GM23338 (cell line): ENCODE results near the gene HTRA1. TPM values are rescaled to one million over a fixed set of nuclear protein-coding genes. Genes with fewer than 3 reads are reported as not detected.

Experiments used
- ATAC-seq: fragments of 200-7000 bp; cut with Tn5 transposase; 3 replicates; pipeline ENCODE4 v1.9.1; 2020
- DNase-seq: peaks from one replicate; pipeline ENCODE4 v3.0.0-alpha.2; 2015; ENCODE audit warnings: low spot score
- H2AFZ ChIP-seq: fragments of 200-600 bp; sonication (generic); 2 replicates; pipeline ENCODE4 v1.8.0; 2016; ENCODE audit warnings: antibody characterized with exemption, mild to moderate bottlenecking, moderate library complexity
- H3F3A ChIP-seq: fragments of 200-600 bp; sonication (generic); replicated peaks from 2 replicates; pipeline ENCODE4 v1.8.0; 2017; ENCODE audit warnings: antibody characterized with exemption, mixed run types, low read depth
- H3K27ac ChIP-seq: fragments of 200-600 bp; sonication (generic); 2 replicates; pipeline ENCODE4 v1.6.1; 2016; ENCODE audit warnings: low read depth
- H3K27me3 ChIP-seq: fragments of 200-600 bp; sonication (generic); 2 replicates; pipeline ENCODE4 v1.8.0; 2016; ENCODE audit warnings: mild to moderate bottlenecking, mixed run types, moderate library complexity; ENCODE audit not compliant: insufficient read depth
- H3K36me3 ChIP-seq: fragments of 200-600 bp; sonication (generic); 2 replicates; pipeline ENCODE4 v1.8.0; 2016; ENCODE audit warnings: mild to moderate bottlenecking; ENCODE audit not compliant: insufficient read depth
- H3K4me1 ChIP-seq: fragments of 200-600 bp; sonication (generic); 2 replicates; pipeline ENCODE4 v1.8.0; 2016; ENCODE audit warnings: mild to moderate bottlenecking, moderate library complexity; ENCODE audit not compliant: insufficient read depth
- H3K4me2 ChIP-seq: fragments of 200-600 bp; sonication (generic); 2 replicates; pipeline ENCODE4 v1.7.1; 2017; ENCODE audit warnings: mixed run types
- H3K4me3 ChIP-seq: fragments of 200-600 bp; sonication (generic); 2 replicates; pipeline ENCODE4 v1.6.1; 2016; ENCODE audit warnings: mixed run types
- H3K79me2 ChIP-seq: fragments of 200-600 bp; sonication (generic); replicated peaks from 2 replicates; pipeline ENCODE4 v1.8.0; 2017; ENCODE audit warnings: mild to moderate bottlenecking; ENCODE audit not compliant: insufficient read depth
- H3K9me2 ChIP-seq: fragments of 200-600 bp; sonication (generic); 2 replicates; pipeline ENCODE4 v1.8.0; 2017; ENCODE audit not compliant: insufficient read depth
- H4K20me1 ChIP-seq: fragments of 200-600 bp; sonication (generic); replicated peaks from 2 replicates; pipeline ENCODE4 v1.8.0; 2017; ENCODE audit warnings: mild to moderate bottlenecking; ENCODE audit not compliant: insufficient read depth
- H3K27ac Mint-ChIP-seq: 2 replicates; pipeline ENCODE4 v1.8.0; 2020; ENCODE audit warnings: inconsistent platforms, mild to moderate bottlenecking, moderate library complexity, mixed read lengths
- H3K27me3 Mint-ChIP-seq: 3 replicates; pipeline ENCODE4 v1.8.0; 2022; ENCODE audit warnings: low read depth, mild to moderate bottlenecking, moderate library complexity, mixed read lengths, inconsistent platforms; ENCODE audit not compliant: insufficient read depth, poor library complexity
- H3K36me3 Mint-ChIP-seq: 3 replicates; pipeline ENCODE4 v1.8.0; 2021; ENCODE audit warnings: low read depth, mild to moderate bottlenecking, inconsistent platforms, moderate library complexity, mixed read lengths
- H3K4me1 Mint-ChIP-seq: 3 replicates; pipeline ENCODE4 v1.8.0; 2020; ENCODE audit warnings: mild to moderate bottlenecking, inconsistent platforms, mixed read lengths
- H3K4me3 Mint-ChIP-seq: 3 replicates; pipeline ENCODE4 v1.8.0; 2021; ENCODE audit warnings: moderate library complexity, mild to moderate bottlenecking, inconsistent platforms, mixed read lengths
- H3K9me3 Mint-ChIP-seq: 3 replicates; pipeline ENCODE4 v1.8.0; 2020; ENCODE audit warnings: moderate library complexity, mild to moderate bottlenecking, inconsistent platforms, mixed read lengths
- CREB1 ChIP-seq: fragments of 250-450 bp; sonication (Bioruptor Pico); IDR thresholded peaks from 2 replicates; pipeline ENCODE4 v1.5.0; 2020; ENCODE audit warnings: low read depth, mild to moderate bottlenecking, moderate library complexity
- EZH2 ChIP-seq: fragments of 200-600 bp; sonication (generic); IDR thresholded peaks from one replicate; pipeline ENCODE4 v1.8.0; 2017; ENCODE audit warnings: antibody characterized with exemption, mild to moderate bottlenecking, low read depth; ENCODE audit not compliant: unreplicated experiment
- EZH2phosphoT487 ChIP-seq: fragments of 200-600 bp; sonication (generic); IDR thresholded peaks from one replicate; pipeline ENCODE4 v1.8.1; 2018; ENCODE audit warnings: antibody characterized with exemption; ENCODE audit not compliant: unreplicated experiment
- JUNB ChIP-seq: IDR thresholded peaks from one replicate; pipeline ENCODE4 v1.6.1; 2016; ENCODE audit warnings: antibody characterized with exemption; ENCODE audit not compliant: unreplicated experiment
- NANOG ChIP-seq: IDR thresholded peaks from 2 replicates; pipeline ENCODE4 v1.6.1; 2016; ENCODE audit warnings: antibody characterized with exemption, borderline replicate concordance
- POLR2AphosphoS5 ChIP-seq: IDR thresholded peaks from 2 replicates; pipeline ENCODE4 v1.6.1; 2016; ENCODE audit warnings: antibody characterized with exemption, low read depth
- STAT1 ChIP-seq: IDR thresholded peaks from one replicate; pipeline ENCODE4 v1.6.1; 2016; ENCODE audit warnings: antibody characterized with exemption; ENCODE audit not compliant: unreplicated experiment
- ZNF114 ChIP-seq: fragments of 250-450 bp; sonication (Bioruptor Pico); IDR thresholded peaks from 2 replicates; pipeline ENCODE4 v1.5.0; 2020; ENCODE audit warnings: mild to moderate bottlenecking, moderate library complexity
- ZNF331 ChIP-seq: fragments of 250-450 bp; sonication (Bioruptor Pico); IDR thresholded peaks from 2 replicates; pipeline ENCODE4 v1.5.0; 2020; ENCODE audit warnings: low read depth, mild to moderate bottlenecking, moderate library complexity
- polyA plus RNA-seq: library from polyadenylated mRNA; unstranded; fragments of >200 nt; fragmentation: Nextera tagmentation; extraction: Ambion mirVana; gene quantifications from 2 replicates; pipeline ENCODE4 v1.2.1, GENCODE V29; 2016
- total RNA-seq: library from RNA; depleted of rRNA; stranded (reverse); fragments of >200 nt; shearing (Covaris generic); gene quantifications from 2 replicates; pipeline ENCODE4 v1.2.3, GENCODE V29; 2014
- TF ChIP-seq, protein P1 (sequence below), 2 experiments: fragments of 200-600 bp in 1 of 2; sonication (generic) in 1 of 2; conservative IDR thresholded peaks; 2 replicates each; pipeline versions ENCODE4 v1.5.1 to v1.6.1; 2016 to 2017; ENCODE audit warnings: antibody characterized with exemption in 2 of 2, low read depth in 2 of 2, mild to moderate bottlenecking in 2 of 2, moderate library complexity in 1 of 2
- TF ChIP-seq, protein P2 (sequence below): IDR thresholded peaks from 2 replicates; pipeline ENCODE4 v1.6.1; 2016; ENCODE audit warnings: antibody characterized with exemption
- TF ChIP-seq, protein P3 (sequence below): fragments of 250-450 bp; sonication (Bioruptor Pico); IDR thresholded peaks from 2 replicates; pipeline ENCODE4 v1.5.0; 2020; ENCODE audit warnings: mild to moderate bottlenecking, moderate library complexity
- TF ChIP-seq, protein P4 (sequence below): IDR thresholded peaks from one replicate; pipeline ENCODE4 v1.6.1; 2018; ENCODE audit warnings: antibody characterized with exemption; ENCODE audit not compliant: unreplicated experiment

The HTRA1 gene
- total and polyA plus RNA-seq, 2 experiments from 2014 or later, result 8.1 to 16.1 TPM

DNA sequence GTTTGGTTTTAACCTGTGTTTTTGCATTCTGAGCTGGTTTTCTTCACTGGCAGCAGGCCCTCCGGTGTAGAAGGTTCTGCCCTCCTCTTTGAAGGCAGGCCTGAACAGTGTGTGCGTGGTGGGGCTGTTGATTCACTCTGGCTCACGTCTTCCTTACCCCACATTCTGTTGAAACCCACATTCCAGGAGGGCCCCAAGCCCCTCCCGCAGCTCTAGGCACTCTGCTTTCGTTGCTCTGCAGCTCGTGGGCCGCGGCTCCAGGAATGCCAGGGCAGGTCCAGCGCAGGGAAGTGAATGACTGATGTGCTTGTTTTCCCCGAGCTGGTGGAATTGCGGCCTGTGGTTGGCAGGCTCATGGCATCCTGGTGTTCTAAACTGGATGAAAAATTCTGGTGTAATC lies 49.0 kb downstream of the HTRA1 start:
- Mint-ChIP-seq H3K36me3 (no peaks in the 10 kb centered on the region; the same call in 2 of the 3 replicates), H3K27me3 (no peaks in the 10 kb centered on the region), H3K4me3 (no peak overlapping the region), H3K27ac (no peak overlapping the region), H3K4me1 (peaks cover 9% of the 10 kb centered on the region; the same call in 2 of the 3 replicates), H3K9me3 (no peaks in the 10 kb centered on the region)
- no peaks in the 10 kb centered on the region for H3K79me2 ChIP-seq
- H2AFZ ChIP-seq, result no peak overlapping the region
- no peak overlapping the region for H3K4me2 ChIP-seq
- no peaks in the 10 kb centered on the region for H3K9me2 ChIP-seq
- no peaks in the 10 kb centered on the region for H3K27me3 ChIP-seq
- no peak overlapping the region for H3K27ac ChIP-seq
- H3K36me3 ChIP-seq, result no peaks in the 10 kb centered on the region
- H3F3A ChIP-seq, result no peaks in the 10 kb centered on the region
- TF ChIP-seq, protein P1, sequence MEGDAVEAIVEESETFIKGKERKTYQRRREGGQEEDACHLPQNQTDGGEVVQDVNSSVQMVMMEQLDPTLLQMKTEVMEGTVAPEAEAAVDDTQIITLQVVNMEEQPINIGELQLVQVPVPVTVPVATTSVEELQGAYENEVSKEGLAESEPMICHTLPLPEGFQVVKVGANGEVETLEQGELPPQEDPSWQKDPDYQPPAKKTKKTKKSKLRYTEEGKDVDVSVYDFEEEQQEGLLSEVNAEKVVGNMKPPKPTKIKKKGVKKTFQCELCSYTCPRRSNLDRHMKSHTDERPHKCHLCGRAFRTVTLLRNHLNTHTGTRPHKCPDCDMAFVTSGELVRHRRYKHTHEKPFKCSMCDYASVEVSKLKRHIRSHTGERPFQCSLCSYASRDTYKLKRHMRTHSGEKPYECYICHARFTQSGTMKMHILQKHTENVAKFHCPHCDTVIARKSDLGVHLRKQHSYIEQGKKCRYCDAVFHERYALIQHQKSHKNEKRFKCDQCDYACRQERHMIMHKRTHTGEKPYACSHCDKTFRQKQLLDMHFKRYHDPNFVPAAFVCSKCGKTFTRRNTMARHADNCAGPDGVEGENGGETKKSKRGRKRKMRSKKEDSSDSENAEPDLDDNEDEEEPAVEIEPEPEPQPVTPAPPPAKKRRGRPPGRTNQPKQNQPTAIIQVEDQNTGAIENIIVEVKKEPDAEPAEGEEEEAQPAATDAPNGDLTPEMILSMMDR (conservative IDR thresholded peaks at IDR 0.05; ENCODE audit: low read depth in 2 of 2), result no peak
- TF ChIP-seq CREB1 (CRISPR knock-in tag) (no peak), STAT1 (no peak), EZH2 (no peak), ZNF114 (CRISPR knock-in tag) (no peak), EZH2phosphoT487 (no peak), ZNF331 (CRISPR knock-in tag) (no peak), POLR2AphosphoS5 (no peak), NANOG (no peak), JUNB (no peak)
- TF ChIP-seq, protein P2, sequence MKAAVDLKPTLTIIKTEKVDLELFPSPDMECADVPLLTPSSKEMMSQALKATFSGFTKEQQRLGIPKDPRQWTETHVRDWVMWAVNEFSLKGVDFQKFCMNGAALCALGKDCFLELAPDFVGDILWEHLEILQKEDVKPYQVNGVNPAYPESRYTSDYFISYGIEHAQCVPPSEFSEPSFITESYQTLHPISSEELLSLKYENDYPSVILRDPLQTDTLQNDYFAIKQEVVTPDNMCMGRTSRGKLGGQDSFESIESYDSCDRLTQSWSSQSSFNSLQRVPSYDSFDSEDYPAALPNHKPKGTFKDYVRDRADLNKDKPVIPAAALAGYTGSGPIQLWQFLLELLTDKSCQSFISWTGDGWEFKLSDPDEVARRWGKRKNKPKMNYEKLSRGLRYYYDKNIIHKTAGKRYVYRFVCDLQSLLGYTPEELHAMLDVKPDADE, result no peak
- TF ChIP-seq, protein P3, sequence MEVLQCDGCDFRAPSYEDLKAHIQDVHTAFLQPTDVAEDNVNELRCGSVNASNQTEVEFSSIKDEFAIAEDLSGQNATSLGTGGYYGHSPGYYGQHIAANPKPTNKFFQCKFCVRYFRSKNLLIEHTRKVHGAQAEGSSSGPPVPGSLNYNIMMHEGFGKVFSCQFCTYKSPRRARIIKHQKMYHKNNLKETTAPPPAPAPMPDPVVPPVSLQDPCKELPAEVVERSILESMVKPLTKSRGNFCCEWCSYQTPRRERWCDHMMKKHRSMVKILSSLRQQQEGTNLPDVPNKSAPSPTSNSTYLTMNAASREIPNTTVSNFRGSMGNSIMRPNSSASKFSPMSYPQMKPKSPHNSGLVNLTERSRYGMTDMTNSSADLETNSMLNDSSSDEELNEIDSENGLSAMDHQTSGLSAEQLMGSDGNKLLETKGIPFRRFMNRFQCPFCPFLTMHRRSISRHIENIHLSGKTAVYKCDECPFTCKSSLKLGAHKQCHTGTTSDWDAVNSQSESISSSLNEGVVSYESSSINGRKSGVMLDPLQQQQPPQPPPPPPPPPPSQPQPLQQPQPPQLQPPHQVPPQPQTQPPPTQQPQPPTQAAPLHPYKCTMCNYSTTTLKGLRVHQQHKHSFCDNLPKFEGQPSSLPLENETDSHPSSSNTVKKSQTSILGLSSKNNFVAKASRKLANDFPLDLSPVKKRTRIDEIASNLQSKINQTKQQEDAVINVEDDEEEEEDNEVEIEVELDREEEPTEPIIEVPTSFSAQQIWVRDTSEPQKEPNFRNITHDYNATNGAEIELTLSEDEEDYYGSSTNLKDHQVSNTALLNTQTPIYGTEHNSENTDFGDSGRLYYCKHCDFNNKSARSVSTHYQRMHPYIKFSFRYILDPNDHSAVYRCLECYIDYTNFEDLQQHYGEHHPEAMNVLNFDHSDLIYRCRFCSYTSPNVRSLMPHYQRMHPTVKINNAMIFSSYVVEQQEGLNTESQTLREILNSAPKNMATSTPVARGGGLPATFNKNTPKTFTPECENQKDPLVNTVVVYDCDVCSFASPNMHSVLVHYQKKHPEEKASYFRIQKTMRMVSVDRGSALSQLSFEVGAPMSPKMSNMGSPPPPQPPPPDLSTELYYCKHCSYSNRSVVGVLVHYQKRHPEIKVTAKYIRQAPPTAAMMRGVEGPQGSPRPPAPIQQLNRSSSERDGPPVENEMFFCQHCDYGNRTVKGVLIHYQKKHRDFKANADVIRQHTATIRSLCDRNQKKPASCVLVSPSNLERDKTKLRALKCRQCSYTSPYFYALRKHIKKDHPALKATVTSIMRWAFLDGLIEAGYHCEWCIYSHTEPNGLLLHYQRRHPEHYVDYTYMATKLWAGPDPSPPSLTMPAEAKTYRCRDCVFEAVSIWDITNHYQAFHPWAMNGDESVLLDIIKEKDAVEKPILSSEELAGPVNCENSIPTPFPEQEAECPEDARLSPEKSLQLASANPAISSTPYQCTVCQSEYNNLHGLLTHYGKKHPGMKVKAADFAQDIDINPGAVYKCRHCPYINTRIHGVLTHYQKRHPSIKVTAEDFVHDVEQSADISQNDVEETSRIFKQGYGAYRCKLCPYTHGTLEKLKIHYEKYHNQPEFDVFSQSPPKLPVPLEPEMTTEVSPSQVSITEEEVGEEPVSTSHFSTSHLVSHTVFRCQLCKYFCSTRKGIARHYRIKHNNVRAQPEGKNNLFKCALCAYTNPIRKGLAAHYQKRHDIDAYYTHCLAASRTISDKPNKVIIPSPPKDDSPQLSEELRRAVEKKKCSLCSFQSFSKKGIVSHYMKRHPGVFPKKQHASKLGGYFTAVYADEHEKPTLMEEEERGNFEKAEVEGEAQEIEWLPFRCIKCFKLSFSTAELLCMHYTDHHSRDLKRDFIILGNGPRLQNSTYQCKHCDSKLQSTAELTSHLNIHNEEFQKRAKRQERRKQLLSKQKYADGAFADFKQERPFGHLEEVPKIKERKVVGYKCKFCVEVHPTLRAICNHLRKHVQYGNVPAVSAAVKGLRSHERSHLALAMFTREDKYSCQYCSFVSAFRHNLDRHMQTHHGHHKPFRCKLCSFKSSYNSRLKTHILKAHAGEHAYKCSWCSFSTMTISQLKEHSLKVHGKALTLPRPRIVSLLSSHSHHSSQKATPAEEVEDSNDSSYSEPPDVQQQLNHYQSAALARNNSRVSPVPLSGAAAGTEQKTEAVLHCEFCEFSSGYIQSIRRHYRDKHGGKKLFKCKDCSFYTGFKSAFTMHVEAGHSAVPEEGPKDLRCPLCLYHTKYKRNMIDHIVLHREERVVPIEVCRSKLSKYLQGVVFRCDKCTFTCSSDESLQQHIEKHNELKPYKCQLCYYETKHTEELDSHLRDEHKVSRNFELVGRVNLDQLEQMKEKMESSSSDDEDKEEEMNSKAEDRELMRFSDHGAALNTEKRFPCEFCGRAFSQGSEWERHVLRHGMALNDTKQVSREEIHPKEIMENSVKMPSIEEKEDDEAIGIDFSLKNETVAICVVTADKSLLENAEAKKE (CRISPR knock-in tag), result no peak
- TF ChIP-seq, protein P4, sequence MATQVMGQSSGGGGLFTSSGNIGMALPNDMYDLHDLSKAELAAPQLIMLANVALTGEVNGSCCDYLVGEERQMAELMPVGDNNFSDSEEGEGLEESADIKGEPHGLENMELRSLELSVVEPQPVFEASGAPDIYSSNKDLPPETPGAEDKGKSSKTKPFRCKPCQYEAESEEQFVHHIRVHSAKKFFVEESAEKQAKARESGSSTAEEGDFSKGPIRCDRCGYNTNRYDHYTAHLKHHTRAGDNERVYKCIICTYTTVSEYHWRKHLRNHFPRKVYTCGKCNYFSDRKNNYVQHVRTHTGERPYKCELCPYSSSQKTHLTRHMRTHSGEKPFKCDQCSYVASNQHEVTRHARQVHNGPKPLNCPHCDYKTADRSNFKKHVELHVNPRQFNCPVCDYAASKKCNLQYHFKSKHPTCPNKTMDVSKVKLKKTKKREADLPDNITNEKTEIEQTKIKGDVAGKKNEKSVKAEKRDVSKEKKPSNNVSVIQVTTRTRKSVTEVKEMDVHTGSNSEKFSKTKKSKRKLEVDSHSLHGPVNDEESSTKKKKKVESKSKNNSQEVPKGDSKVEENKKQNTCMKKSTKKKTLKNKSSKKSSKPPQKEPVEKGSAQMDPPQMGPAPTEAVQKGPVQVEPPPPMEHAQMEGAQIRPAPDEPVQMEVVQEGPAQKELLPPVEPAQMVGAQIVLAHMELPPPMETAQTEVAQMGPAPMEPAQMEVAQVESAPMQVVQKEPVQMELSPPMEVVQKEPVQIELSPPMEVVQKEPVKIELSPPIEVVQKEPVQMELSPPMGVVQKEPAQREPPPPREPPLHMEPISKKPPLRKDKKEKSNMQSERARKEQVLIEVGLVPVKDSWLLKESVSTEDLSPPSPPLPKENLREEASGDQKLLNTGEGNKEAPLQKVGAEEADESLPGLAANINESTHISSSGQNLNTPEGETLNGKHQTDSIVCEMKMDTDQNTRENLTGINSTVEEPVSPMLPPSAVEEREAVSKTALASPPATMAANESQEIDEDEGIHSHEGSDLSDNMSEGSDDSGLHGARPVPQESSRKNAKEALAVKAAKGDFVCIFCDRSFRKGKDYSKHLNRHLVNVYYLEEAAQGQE, result no peak
- no peaks in the 10 kb centered on the region for H4K20me1 ChIP-seq
- ATAC-seq (peak; percentile 63), DNase-seq (peak; percentile 27)
- H3K4me1 ChIP-seq, result no peaks in the 10 kb centered on the region
- H3K4me3 ChIP-seq, result no peak overlapping the region
